HepG2 (cell line): ENCODE data around the gene UQCRHL. TPM values are rescaled to one million over a fixed set of nuclear protein-coding genes. Genes with fewer than 3 reads are reported as not detected.
A peak's percentile ranks its signal among the peaks of the same experiment; 100 is the strongest.

ENCODE experiments used
- ATAD3A ChIP-seq: sonication (generic); formaldehyde crosslinking; IDR thresholded peaks from 2 replicates; pipeline ENCODE4 v1.4.0; 2020; ENCODE audit warnings: missing genetic modification reagents
- CBFB ChIP-seq: sonication (generic); formaldehyde crosslinking; IDR thresholded peaks from 2 replicates; pipeline ENCODE4 v1.4.0; 2020; ENCODE audit warnings: missing genetic modification reagents
- DNMT1 ChIP-seq: sonication (generic); formaldehyde crosslinking; IDR thresholded peaks from 2 replicates; pipeline ENCODE4 v1.5.1; 2020; ENCODE audit warnings: mild to moderate bottlenecking, missing genetic modification reagents
- KDM3A ChIP-seq: IDR thresholded peaks from 2 replicates; pipeline ENCODE4 v1.6.1; 2018; ENCODE audit warnings: low read depth, missing compliant biosample characterization
- KDM5A ChIP-seq: fragments of 200-600 bp; sonication (generic); IDR thresholded peaks from 2 replicates; pipeline ENCODE4 v1.7.0; 2018; ENCODE audit warnings: antibody characterized with exemption, mild to moderate bottlenecking, low read length, borderline replicate concordance
- NFYC ChIP-seq: IDR thresholded peaks from 2 replicates; pipeline ENCODE4 v1.6.1; 2016; ENCODE audit warnings: missing genetic modification reagents, missing compliant biosample characterization
- REXO4 ChIP-seq: sonication (generic); formaldehyde crosslinking; IDR thresholded peaks from 2 replicates; pipeline ENCODE4 v1.8.0; 2022; ENCODE audit warnings: missing genetic modification reagents, mild to moderate bottlenecking, borderline replicate concordance
- SAFB2 ChIP-seq: sonication (generic); formaldehyde crosslinking; IDR thresholded peaks from 2 replicates; pipeline ENCODE4 v1.5.1; 2020; ENCODE audit warnings: missing genetic modification reagents, low read depth, mild to moderate bottlenecking, borderline replicate concordance
- SSRP1 ChIP-seq: IDR thresholded peaks from 2 replicates; pipeline ENCODE4 v1.6.1; 2016; ENCODE audit warnings: control low read depth
- ZNF569 ChIP-seq: sonication (generic); formaldehyde crosslinking; IDR thresholded peaks from 2 replicates; pipeline ENCODE4 v1.5.0; 2020; ENCODE audit warnings: mild to moderate bottlenecking, missing genetic modification reagents, moderate library complexity, borderline replicate concordance
- ZNF589 ChIP-seq: sonication (generic); formaldehyde crosslinking; conservative IDR thresholded peaks from 2 replicates; pipeline ENCODE4 v1.8.0; 2022; ENCODE audit warnings: mild to moderate bottlenecking, moderate library complexity, missing genetic modification reagents
- ZNF713 ChIP-seq: sonication (generic); formaldehyde crosslinking; IDR thresholded peaks from 2 replicates; pipeline ENCODE4 v1.4.0; 2020; ENCODE audit warnings: mild to moderate bottlenecking, missing genetic modification reagents
- ZNF737 ChIP-seq: sonication (generic); formaldehyde crosslinking; IDR thresholded peaks from 2 replicates; pipeline ENCODE4 v1.5.0; 2020; ENCODE audit warnings: missing genetic modification reagents, mild to moderate bottlenecking, borderline replicate concordance
- ZNF850 ChIP-seq: sonication (generic); formaldehyde crosslinking; conservative IDR thresholded peaks from 2 replicates; pipeline ENCODE4 v1.9.0; 2021; ENCODE audit warnings: mild to moderate bottlenecking, missing genetic modification reagents
- polyA plus RNA-seq, 8 experiments: library from polyadenylated mRNA; depleted of rRNA in 3 of 8; stranded (reverse) in 7 of 8; unstranded in 1 of 8; fragments of >200 nt; fragmentation: Illumina TruSeq in 4 of 8; extraction: Trizol in 4 of 8; gene quantifications; 2 replicates each; pipeline versions ENCODE4 v1.2.1 to v1.2.3, GENCODE V29; 2011 to 2016; ENCODE audit warnings: low read depth in 4 of 8, missing spikeins in 1 of 8, mixed read lengths in 1 of 8; ENCODE audit not compliant: insufficient read depth in 1 of 8
- total RNA-seq, 5 experiments: library from RNA; depleted of rRNA; stranded (reverse); fragments of >200 nt; fragmentation: Illumina TruSeq; extraction: Trizol; gene quantifications; 2 replicates each; pipeline ENCODE4 v1.2.3, GENCODE V29; 2016; ENCODE audit warnings: low read depth in 1 of 5
- TF ChIP-seq, protein P1 (sequence below): sonication (generic); formaldehyde crosslinking; IDR thresholded peaks from 2 replicates; pipeline ENCODE4 v1.8.0; 2022; ENCODE audit warnings: mild to moderate bottlenecking, missing genetic modification reagents
- TF ChIP-seq, protein P2 (sequence below): sonication (generic); formaldehyde crosslinking; IDR thresholded peaks from 2 replicates; pipeline ENCODE4 v1.4.0; 2020; ENCODE audit warnings: missing genetic modification reagents, low read depth, mild to moderate bottlenecking, borderline replicate concordance
- TF ChIP-seq, protein P3 (sequence below): sonication (generic); formaldehyde crosslinking; IDR thresholded peaks from 2 replicates; pipeline ENCODE4 v1.5.0; 2020; ENCODE audit warnings: missing genetic modification reagents
- TF ChIP-seq, protein P4 (sequence below): sonication (generic); formaldehyde crosslinking; IDR thresholded peaks from 2 replicates; pipeline ENCODE4 v1.5.0; 2020; ENCODE audit warnings: mild to moderate bottlenecking, missing genetic modification reagents
- TF ChIP-seq, protein P5 (sequence below): sonication (generic); formaldehyde crosslinking; IDR thresholded peaks from 2 replicates; pipeline ENCODE4 v1.4.0; 2020; ENCODE audit warnings: missing genetic modification reagents, borderline replicate concordance
- TF ChIP-seq, protein P6 (sequence below): fragments of 450-650 bp; IDR thresholded peaks from 2 replicates; pipeline ENCODE4 v1.6.1; 2017

UQCRHL gene
- total and polyA plus RNA-seq, 2 of the 13 experiments (the other 11 are each of a cell fraction or from before 2014, with no cell fraction given): 1.8 to 2.3 TPM

DNA sequence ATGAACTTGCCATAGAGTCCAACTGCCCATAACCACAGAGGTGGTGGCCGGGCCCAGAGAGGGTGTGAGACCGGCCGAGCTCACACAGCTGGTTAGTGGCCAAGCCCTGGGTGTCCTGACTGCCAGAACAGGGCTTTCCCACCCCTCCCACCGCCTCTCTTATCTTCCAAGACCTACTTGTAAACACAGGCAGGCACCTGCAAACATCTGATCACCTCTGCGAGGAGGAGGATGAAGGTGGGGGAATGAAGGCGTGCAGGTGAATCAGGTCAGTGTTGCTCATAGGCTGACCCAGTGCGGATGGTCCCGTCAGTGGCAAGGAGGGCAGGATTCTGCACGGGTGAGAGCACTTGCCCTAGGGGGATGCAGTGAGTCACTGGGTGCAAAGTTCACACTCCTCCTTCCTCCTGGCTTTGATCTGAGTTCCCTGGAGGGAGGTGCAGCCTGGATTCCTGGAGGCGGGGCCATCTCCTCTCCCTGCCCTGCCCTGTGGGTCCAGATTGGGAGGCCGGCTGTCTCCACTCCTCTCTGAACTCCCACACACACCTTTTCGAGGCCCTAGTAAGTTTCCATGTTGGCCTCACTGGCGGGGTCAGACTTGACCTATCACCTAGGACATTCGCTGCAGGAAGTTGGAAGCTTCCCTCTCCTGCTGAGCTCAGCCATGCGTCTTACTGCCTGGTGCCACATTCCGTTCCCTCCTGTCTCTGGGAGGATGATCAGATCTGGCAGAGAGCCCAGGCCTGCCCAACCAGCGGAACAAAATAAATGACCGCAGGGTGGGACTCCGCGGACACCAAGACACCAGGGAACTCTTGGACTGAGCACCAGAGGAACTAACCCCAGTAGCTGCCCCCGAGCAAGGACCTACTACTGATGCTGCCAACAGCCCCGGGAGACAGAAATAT lies 7.3 kb downstream of the UQCRHL start (continued):
- TF ChIP-seq, protein P1, sequence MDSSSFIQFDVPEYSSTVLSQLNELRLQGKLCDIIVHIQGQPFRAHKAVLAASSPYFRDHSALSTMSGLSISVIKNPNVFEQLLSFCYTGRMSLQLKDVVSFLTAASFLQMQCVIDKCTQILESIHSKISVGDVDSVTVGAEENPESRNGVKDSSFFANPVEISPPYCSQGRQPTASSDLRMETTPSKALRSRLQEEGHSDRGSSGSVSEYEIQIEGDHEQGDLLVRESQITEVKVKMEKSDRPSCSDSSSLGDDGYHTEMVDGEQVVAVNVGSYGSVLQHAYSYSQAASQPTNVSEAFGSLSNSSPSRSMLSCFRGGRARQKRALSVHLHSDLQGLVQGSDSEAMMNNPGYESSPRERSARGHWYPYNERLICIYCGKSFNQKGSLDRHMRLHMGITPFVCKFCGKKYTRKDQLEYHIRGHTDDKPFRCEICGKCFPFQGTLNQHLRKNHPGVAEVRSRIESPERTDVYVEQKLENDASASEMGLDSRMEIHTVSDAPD (CRISPR knock-in tag): no peak
- TF ChIP-seq, protein P2, sequence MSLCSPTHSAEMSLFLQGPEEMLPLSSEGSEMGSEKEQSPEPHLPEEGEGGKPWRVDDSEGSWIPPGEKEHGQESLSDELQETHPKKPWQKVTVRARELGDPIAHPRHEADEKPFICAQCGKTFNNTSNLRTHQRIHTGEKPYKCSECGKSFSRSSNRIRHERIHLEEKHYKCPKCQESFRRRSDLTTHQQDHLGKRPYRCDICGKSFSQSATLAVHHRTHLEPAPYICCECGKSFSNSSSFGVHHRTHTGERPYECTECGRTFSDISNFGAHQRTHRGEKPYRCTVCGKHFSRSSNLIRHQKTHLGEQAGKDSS (CRISPR knock-in tag): peak; percentile 99
- TF ChIP-seq ZNF713 (CRISPR knock-in tag) (no peak), CBFB (no peak; the same call in 1 of the 2 replicates), ZNF737 (CRISPR knock-in tag) (no peak), NFYC (no peak), DNMT1 (0 out of 2 replicates have a peak, but pooled peaks have one; percentile 32), KDM3A (CRISPR knock-in tag) (no peak; the same call in 1 of the 2 replicates), KDM5A (peak; percentile 62; the same call in 1 of the 2 replicates), ZNF850 (CRISPR knock-in tag) (no peak), SAFB2 (CRISPR knock-in tag) (peak; percentile 53; the same call in 1 of the 2 replicates), ZNF589 (0 out of 2 replicates have a peak, but pooled peaks have one; percentile 20), ATAD3A (no peak), REXO4 (CRISPR knock-in tag) (no peak), SSRP1 (CRISPR knock-in tag) (no peak), ZNF569 (no peak)
- TF ChIP-seq, protein P3, sequence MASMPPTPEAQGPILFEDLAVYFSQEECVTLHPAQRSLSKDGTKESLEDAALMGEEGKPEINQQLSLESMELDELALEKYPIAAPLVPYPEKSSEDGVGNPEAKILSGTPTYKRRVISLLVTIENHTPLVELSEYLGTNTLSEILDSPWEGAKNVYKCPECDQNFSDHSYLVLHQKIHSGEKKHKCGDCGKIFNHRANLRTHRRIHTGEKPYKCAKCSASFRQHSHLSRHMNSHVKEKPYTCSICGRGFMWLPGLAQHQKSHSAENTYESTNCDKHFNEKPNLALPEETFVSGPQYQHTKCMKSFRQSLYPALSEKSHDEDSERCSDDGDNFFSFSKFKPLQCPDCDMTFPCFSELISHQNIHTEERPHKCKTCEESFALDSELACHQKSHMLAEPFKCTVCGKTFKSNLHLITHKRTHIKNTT: no peak
- TF ChIP-seq, protein P4, sequence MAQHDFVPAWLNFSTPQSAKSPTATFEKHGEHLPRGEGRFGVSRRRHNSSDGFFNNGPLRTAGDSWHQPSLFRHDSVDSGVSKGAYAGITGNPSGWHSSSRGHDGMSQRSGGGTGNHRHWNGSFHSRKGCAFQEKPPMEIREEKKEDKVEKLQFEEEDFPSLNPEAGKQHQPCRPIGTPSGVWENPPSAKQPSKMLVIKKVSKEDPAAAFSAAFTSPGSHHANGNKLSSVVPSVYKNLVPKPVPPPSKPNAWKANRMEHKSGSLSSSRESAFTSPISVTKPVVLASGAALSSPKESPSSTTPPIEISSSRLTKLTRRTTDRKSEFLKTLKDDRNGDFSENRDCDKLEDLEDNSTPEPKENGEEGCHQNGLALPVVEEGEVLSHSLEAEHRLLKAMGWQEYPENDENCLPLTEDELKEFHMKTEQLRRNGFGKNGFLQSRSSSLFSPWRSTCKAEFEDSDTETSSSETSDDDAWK (CRISPR knock-in tag): no peak
- TF ChIP-seq, protein P5, sequence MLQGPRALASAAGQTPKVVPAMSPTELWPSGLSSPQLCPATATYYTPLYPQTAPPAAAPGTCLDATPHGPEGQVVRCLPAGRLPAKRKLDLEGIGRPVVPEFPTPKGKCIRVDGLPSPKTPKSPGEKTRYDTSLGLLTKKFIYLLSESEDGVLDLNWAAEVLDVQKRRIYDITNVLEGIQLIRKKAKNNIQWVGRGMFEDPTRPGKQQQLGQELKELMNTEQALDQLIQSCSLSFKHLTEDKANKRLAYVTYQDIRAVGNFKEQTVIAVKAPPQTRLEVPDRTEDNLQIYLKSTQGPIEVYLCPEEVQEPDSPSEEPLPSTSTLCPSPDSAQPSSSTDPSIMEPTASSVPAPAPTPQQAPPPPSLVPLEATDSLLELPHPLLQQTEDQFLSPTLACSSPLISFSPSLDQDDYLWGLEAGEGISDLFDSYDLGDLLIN (CRISPR knock-in tag): no peak
- TF ChIP-seq, protein P6, sequence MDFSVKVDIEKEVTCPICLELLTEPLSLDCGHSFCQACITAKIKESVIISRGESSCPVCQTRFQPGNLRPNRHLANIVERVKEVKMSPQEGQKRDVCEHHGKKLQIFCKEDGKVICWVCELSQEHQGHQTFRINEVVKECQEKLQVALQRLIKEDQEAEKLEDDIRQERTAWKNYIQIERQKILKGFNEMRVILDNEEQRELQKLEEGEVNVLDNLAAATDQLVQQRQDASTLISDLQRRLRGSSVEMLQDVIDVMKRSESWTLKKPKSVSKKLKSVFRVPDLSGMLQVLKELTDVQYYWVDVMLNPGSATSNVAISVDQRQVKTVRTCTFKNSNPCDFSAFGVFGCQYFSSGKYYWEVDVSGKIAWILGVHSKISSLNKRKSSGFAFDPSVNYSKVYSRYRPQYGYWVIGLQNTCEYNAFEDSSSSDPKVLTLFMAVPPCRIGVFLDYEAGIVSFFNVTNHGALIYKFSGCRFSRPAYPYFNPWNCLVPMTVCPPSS: no peak
